IPS DF 6.9 (cell line): ENCODE data around the gene CGNL1.

Experiments
- DNase-seq: peaks from one replicate; pipeline ENCODE4 v3.0.0-alpha.2; 2013; ENCODE audit warnings: low read depth, low spot score
- H3K27ac ChIP-seq: one replicate; pipeline ENCODE4 v1.5.1; 2013; ENCODE audit warnings: low read length, control low read depth
- H3K27me3 ChIP-seq: 2 replicates; pipeline ENCODE4 v1.6.1; 2013; ENCODE audit warnings: mild to moderate bottlenecking, low read length; ENCODE audit not compliant: control insufficient read depth, insufficient read depth
- H3K36me3 ChIP-seq: 2 replicates; pipeline ENCODE4 v1.6.1; 2013; ENCODE audit warnings: low read length; ENCODE audit not compliant: control insufficient read depth, insufficient read depth
- H3K4me1 ChIP-seq: 2 replicates; pipeline ENCODE4 v1.6.1; 2013; ENCODE audit warnings: low read length; ENCODE audit not compliant: control insufficient read depth, insufficient read depth
- H3K4me3 ChIP-seq: 2 replicates; pipeline ENCODE4 v1.5.1; 2013; ENCODE audit warnings: mild to moderate bottlenecking, low read length
- H3K9me3 ChIP-seq: 2 replicates; pipeline ENCODE4 v1.6.1; 2013; ENCODE audit warnings: low read length, inconsistent platforms; ENCODE audit not compliant: control insufficient read depth, insufficient read depth
- WGBS: extraction: QIAGEN DNeasy Blood & Tissue Kit; methylation state at CpG from one replicate; pipeline ENCODE4 v1.1.7; 2013; ENCODE audit warnings: mixed read lengths, missing lambda C conversion rate; ENCODE audit not compliant: insufficient read length, insufficient coverage; 5-methylcytosine and 5-hydroxymethylcytosine counted together

The CGNL1 gene

GRCh38 chr15:57452090-57452754 lies 75.9 kb downstream of the CGNL1 start:
- no peak for DNase-seq
- 100% methylated on average over 1 of the region's 11 CpGs for WGBS
- H3K4me3 ChIP-seq = no peak overlapping the region
- H3K36me3 ChIP-seq = peaks cover 13% of the 10 kb centered on the region; the same call in 1 of the 2 replicates
- H3K4me1 ChIP-seq = no peaks in the 10 kb centered on the region; the same call in 1 of the 2 replicates
- H3K27ac ChIP-seq = no peak overlapping the region
- no peaks in the 10 kb centered on the region for H3K9me3 ChIP-seq
- no peaks in the 10 kb centered on the region for H3K27me3 ChIP-seq

GRCh38 chr15:57455929-57456328 lies 79.6 kb downstream of the CGNL1 start:
- DNase-seq = no peak
- H3K4me3 ChIP-seq = no peak overlapping the region
- no CpG with 5 or more reads among the region's 2 CpGs for WGBS

GRCh38 chr15:57456559-57456958 lies 80.3 kb downstream of the CGNL1 start:
- H3K27me3 ChIP-seq = no peaks in the 10 kb centered on the region
- H3K9me3 ChIP-seq = no peaks in the 10 kb centered on the region; the same call in 1 of the 2 replicates
- peaks cover 15% of the 10 kb centered on the region; the same call in 1 of the 2 replicates for H3K36me3 ChIP-seq
- no peaks in the 10 kb centered on the region for H3K4me1 ChIP-seq
- no peak overlapping the region for H3K4me3 ChIP-seq
- DNase-seq = no peak
- no peak overlapping the region for H3K27ac ChIP-seq
- WGBS = no CpG with 5 or more reads among the region's 4 CpGs

More at GRCh38 chr15:57455929-57456328, 79.6 kb downstream of the CGNL1 start:
- no peaks in the 10 kb centered on the region for H3K27me3 ChIP-seq
- no peak overlapping the region for H3K27ac ChIP-seq
- no peaks in the 10 kb centered on the region for H3K4me1 ChIP-seq
- H3K9me3 ChIP-seq = no peaks in the 10 kb centered on the region; the same call in 1 of the 2 replicates
- peaks cover 13% of the 10 kb centered on the region; the same call in 1 of the 2 replicates for H3K36me3 ChIP-seq

- no peak for DNase-seq
- no peaks in the 10 kb centered on the region; the same call in 1 of the 2 replicates for H3K9me3 ChIP-seq
- H3K4me3 ChIP-seq = no peak overlapping the region
- peaks cover 16% of the 10 kb centered on the region; the same call in 1 of the 2 replicates for H3K36me3 ChIP-seq
- no peaks in the 10 kb centered on the region for H3K27me3 ChIP-seq
- H3K4me1 ChIP-seq = no peaks in the 10 kb centered on the region
- no CpG with 5 or more reads among the region's 3 CpGs for WGBS
- no peak overlapping the region for H3K27ac ChIP-seq
Measured at GRCh38 chr15:57457726-57458125, 81.4 kb downstream of the CGNL1 start.

- WGBS = no CpG with 5 or more reads among the region's 7 CpGs
- H3K27ac ChIP-seq = no peak overlapping the region
- DNase-seq = no peak
- no peaks in the 10 kb centered on the region; the same call in 1 of the 2 replicates for H3K9me3 ChIP-seq
- no peak overlapping the region for H3K4me3 ChIP-seq
- no peaks in the 10 kb centered on the region for H3K4me1 ChIP-seq
- no peaks in the 10 kb centered on the region for H3K27me3 ChIP-seq
- peaks cover 13% of the 10 kb centered on the region; the same call in 1 of the 2 replicates for H3K36me3 ChIP-seq
Measured at GRCh38 chr15:57458356-57458781, 82.1 kb downstream of the CGNL1 start.

GRCh38 chr15:57460208-57460816 lies 84.0 kb downstream of the CGNL1 start:
- no CpG with 5 or more reads among the region's 3 CpGs for WGBS
- Histone ChIP-seq H3K36me3 (peaks cover 8% of the 10 kb centered on the region; the same call in 1 of the 2 replicates), H3K4me1 (no peaks in the 10 kb centered on the region), H3K27ac (no peak overlapping the region), H3K4me3 (no peak overlapping the region), H3K9me3 (no peaks in the 10 kb centered on the region; the same call in 1 of the 2 replicates), H3K27me3 (no peaks in the 10 kb centered on the region)
- DNase-seq = no peak

GRCh38 chr15:57461541-57461940 lies 85.2 kb downstream of the CGNL1 start:
- H3K27me3 ChIP-seq = no peaks in the 10 kb centered on the region
- peaks cover 8% of the 10 kb centered on the region; the same call in 1 of the 2 replicates for H3K36me3 ChIP-seq
- no peak overlapping the region for H3K4me3 ChIP-seq
- no peak for DNase-seq
- H3K4me1 ChIP-seq = no peaks in the 10 kb centered on the region
- no CpG with 5 or more reads among the region's 5 CpGs for WGBS
- no peak overlapping the region for H3K27ac ChIP-seq
- no peaks in the 10 kb centered on the region; the same call in 1 of the 2 replicates for H3K9me3 ChIP-seq

GRCh38 chr15:57462381-57462780 lies 86.1 kb downstream of the CGNL1 start:
- no peaks in the 10 kb centered on the region; the same call in 1 of the 2 replicates for H3K9me3 ChIP-seq
- H3K36me3 ChIP-seq = peaks cover 7% of the 10 kb centered on the region; the same call in 1 of the 2 replicates
- H3K4me3 ChIP-seq = no peak overlapping the region
- H3K4me1 ChIP-seq = no peaks in the 10 kb centered on the region
- no CpG with 5 or more reads among the region's 2 CpGs for WGBS
- no peak overlapping the region for H3K27ac ChIP-seq
- H3K27me3 ChIP-seq = no peaks in the 10 kb centered on the region
- no peak for DNase-seq

GRCh38 chr15:57463360-57463759 lies 87.1 kb downstream of the CGNL1 start:
- DNase-seq = no peak
- H3K4me1 ChIP-seq = no peaks in the 10 kb centered on the region
- no peaks in the 10 kb centered on the region; the same call in 1 of the 2 replicates for H3K9me3 ChIP-seq
- no CpG with 5 or more reads among the region's 7 CpGs for WGBS
- peaks cover 7% of the 10 kb centered on the region; the same call in 1 of the 2 replicates for H3K36me3 ChIP-seq
- no peak overlapping the region for H3K4me3 ChIP-seq
- H3K27ac ChIP-seq = no peak overlapping the region
- H3K27me3 ChIP-seq = no peaks in the 10 kb centered on the region

- DNase-seq = no peak
- no peak overlapping the region for H3K27ac ChIP-seq
- WGBS = no CpG with 5 or more reads among the region's 3 CpGs
- H3K36me3 ChIP-seq = peaks cover 7% of the 10 kb centered on the region; the same call in 1 of the 2 replicates
- H3K9me3 ChIP-seq = no peaks in the 10 kb centered on the region; the same call in 1 of the 2 replicates
- H3K4me3 ChIP-seq = no peak overlapping the region
- no peaks in the 10 kb centered on the region for H3K27me3 ChIP-seq
- H3K4me1 ChIP-seq = no peaks in the 10 kb centered on the region
Measured at GRCh38 chr15:57464480-57464879, 88.2 kb downstream of the CGNL1 start.
